GM12874 (cell line): ENCODE results near the gene HTR2B.

Experiments
- TF ChIP-seq, protein P1 (sequence below): IDR thresholded peaks from 2 replicates; pipeline ENCODE4 v1.5.1; 2011; ENCODE audit warnings: low read depth, mild to moderate bottlenecking, control low read depth, low read length, moderate library complexity; ENCODE audit not compliant: insufficient read depth

The HTR2B gene

GRCh38 chr2:231058761-231059550 is 65.9 kb downstream of the HTR2B start:
- TF ChIP-seq, protein P1, sequence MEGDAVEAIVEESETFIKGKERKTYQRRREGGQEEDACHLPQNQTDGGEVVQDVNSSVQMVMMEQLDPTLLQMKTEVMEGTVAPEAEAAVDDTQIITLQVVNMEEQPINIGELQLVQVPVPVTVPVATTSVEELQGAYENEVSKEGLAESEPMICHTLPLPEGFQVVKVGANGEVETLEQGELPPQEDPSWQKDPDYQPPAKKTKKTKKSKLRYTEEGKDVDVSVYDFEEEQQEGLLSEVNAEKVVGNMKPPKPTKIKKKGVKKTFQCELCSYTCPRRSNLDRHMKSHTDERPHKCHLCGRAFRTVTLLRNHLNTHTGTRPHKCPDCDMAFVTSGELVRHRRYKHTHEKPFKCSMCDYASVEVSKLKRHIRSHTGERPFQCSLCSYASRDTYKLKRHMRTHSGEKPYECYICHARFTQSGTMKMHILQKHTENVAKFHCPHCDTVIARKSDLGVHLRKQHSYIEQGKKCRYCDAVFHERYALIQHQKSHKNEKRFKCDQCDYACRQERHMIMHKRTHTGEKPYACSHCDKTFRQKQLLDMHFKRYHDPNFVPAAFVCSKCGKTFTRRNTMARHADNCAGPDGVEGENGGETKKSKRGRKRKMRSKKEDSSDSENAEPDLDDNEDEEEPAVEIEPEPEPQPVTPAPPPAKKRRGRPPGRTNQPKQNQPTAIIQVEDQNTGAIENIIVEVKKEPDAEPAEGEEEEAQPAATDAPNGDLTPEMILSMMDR: no peak
